K562 (cell line): ENCODE results near the gene AGFG2. TPM values are rescaled to one million over a fixed set of nuclear protein-coding genes. Genes with fewer than 3 reads are reported as not detected.
A peak's percentile ranks its signal among the peaks of the same experiment; 100 is the strongest.

Experiments used
- ATAC-seq: fragments of 200-7000 bp; cut with Tn5 transposase; 3 replicates; pipeline ENCODE4 v1.9.1; 2020; ENCODE audit warnings: moderate library complexity
- BruUV-seq: library from RNA; stranded (reverse); fragments of 400-500 nt; replicated peaks from 2 replicates; lab custom pipeline; 2021; lab: Mats Ljungman, UMichigan
- CTCF ChIA-PET: fragments of 300-600 bp; formaldehyde crosslinking; extraction: SDS; loops from one replicate; lab custom pipeline; 2021; ENCODE audit warnings: low intra/inter-chr PET ratio; lab: Yijun Ruan, JAX
- POLR2A ChIA-PET: fragments of 300-600, 350-650 bp; sonication (Branson Sonifier 250); formaldehyde crosslinking; extraction: SDS; loops from one replicate; lab custom pipeline; 2021; ENCODE audit warnings: antibody characterized with exemption, inconsistent platforms; lab: Yijun Ruan, JAX
- DNase-seq, 4 experiments: peaks; one replicate each; pipeline versions ENCODE4 v3.0.0 to v3.0.0-alpha.2; 2011 to 2018; ENCODE audit warnings: low spot score in 3 of 4, mixed read lengths in 3 of 4; ENCODE audit errors: extremely low read depth in 1 of 4
- FAIRE-seq: peaks from 2 replicates; lab custom pipeline; 2011; peaks lifted over from hg19 to GRCh38; lab: Jason Lieb, UNC
- H2AFZ ChIP-seq: 2 replicates; pipeline ENCODE4 v1.6.0; 2011; ENCODE audit warnings: low read depth, low read length, control low read depth, inconsistent platforms
- H3K27ac ChIP-seq: fragments of 200-600 bp; 3 replicates; pipeline ENCODE4 v1.8.0; 2011; ENCODE audit warnings: low read depth, mild to moderate bottlenecking, control low read depth, inconsistent platforms, low read length, moderate library complexity, mixed read lengths; ENCODE audit errors: extremely low read depth
- H3K27me3 ChIP-seq, 2 experiments: fragments of 300-600 bp in 1 of 2; 2 replicates in 1 of 2; 3 replicates in 1 of 2; pipeline versions ENCODE4 v1.6.0 to v1.8.0; 2011; ENCODE audit warnings: inconsistent platforms in 2 of 2, low read length in 2 of 2, mild to moderate bottlenecking in 1 of 2, mixed read lengths in 1 of 2, moderate library complexity in 1 of 2; ENCODE audit not compliant: control insufficient read depth in 2 of 2, insufficient read depth in 2 of 2
- H3K36me3 ChIP-seq: fragments of 300-600 bp; 3 replicates; pipeline ENCODE4 v1.8.0; 2011; ENCODE audit warnings: mild to moderate bottlenecking, low read length, inconsistent platforms; ENCODE audit not compliant: control insufficient read depth, insufficient read depth
- H3K4me1 ChIP-seq, 2 experiments: fragments of 200-600 bp in 1 of 2; replicated peaks in 1 of 2; 2 replicates in 1 of 2; 3 replicates in 1 of 2; pipeline versions ENCODE4 v1.5.1 to v1.8.0; 2011; ENCODE audit warnings: inconsistent platforms in 2 of 2, low read length in 2 of 2, mild to moderate bottlenecking in 1 of 2, mixed read lengths in 1 of 2, moderate library complexity in 1 of 2; ENCODE audit not compliant: control insufficient read depth in 2 of 2, insufficient read depth in 2 of 2
- H3K4me2 ChIP-seq: 2 replicates; pipeline ENCODE4 v1.6.1; 2011; ENCODE audit warnings: low read length, control low read depth, inconsistent platforms, mixed read lengths; ENCODE audit not compliant: insufficient read depth
- H3K4me3 ChIP-seq: fragments of 200-600 bp; sonication (generic), shearing (Covaris generic); 2 replicates; pipeline ENCODE4 v1.5.1; 2016; ENCODE audit warnings: control low read depth, inconsistent platforms
- H3K79me2 ChIP-seq: fragments of 200-600 bp; 3 replicates; pipeline ENCODE4 v1.8.0; 2011; ENCODE audit warnings: low read length, inconsistent platforms; ENCODE audit not compliant: control insufficient read depth, insufficient read depth
- H3K9ac ChIP-seq, 2 experiments: 2 replicates each; pipeline versions ENCODE4 v1.6.0 to v1.6.1; 2011; ENCODE audit warnings: low read depth in 2 of 2, low read length in 2 of 2, control low read depth in 1 of 2, inconsistent platforms in 1 of 2, mild to moderate bottlenecking in 1 of 2, mixed read lengths in 1 of 2; ENCODE audit not compliant: insufficient read depth in 1 of 2
- H3K9me1 ChIP-seq: one replicate; pipeline ENCODE4 v1.6.0; 2011; ENCODE audit warnings: inconsistent platforms, mild to moderate bottlenecking, low read length, moderate library complexity; ENCODE audit not compliant: control insufficient read depth, insufficient read depth
- H3K9me3 ChIP-seq: replicated peaks from 2 replicates; pipeline ENCODE4 v1.5.1; 2011; ENCODE audit warnings: low read depth, low read length, inconsistent platforms; ENCODE audit not compliant: control insufficient read depth, insufficient read depth
- H4K20me1 ChIP-seq: replicated peaks from 2 replicates; pipeline ENCODE4 v1.6.1; 2011; ENCODE audit warnings: low read length, inconsistent platforms, mixed read lengths; ENCODE audit not compliant: control insufficient read depth, insufficient read depth
- BCOR ChIP-seq: fragments of 450-650 bp; IDR thresholded peaks from 2 replicates; pipeline ENCODE4 v1.6.1; 2016
- BRCA1 ChIP-seq, 2 experiments: fragments of 450-650 bp in 1 of 2; sonication (generic) in 1 of 2; formaldehyde crosslinking in 1 of 2; IDR thresholded peaks; 2 replicates each; pipeline versions ENCODE4 v1.5.0 to v1.6.1; 2017 to 2020; ENCODE audit warnings: mild to moderate bottlenecking in 1 of 2, missing genetic modification reagents in 1 of 2
- CCNT2 ChIP-seq: IDR thresholded peaks from 2 replicates; pipeline ENCODE4 v1.6.1; 2011; ENCODE audit warnings: borderline replicate concordance, low read depth, mild to moderate bottlenecking, moderate library complexity, mixed read lengths, low read length; ENCODE audit not compliant: insufficient read length; ENCODE audit errors: extremely low read depth
- KDM5B ChIP-seq: fragments of 200-600 bp; sonication (generic); IDR thresholded peaks from 2 replicates; pipeline ENCODE4 v1.6.1; 2012; ENCODE audit warnings: low read depth, mild to moderate bottlenecking, moderate library complexity, low read length, control low read depth, inconsistent platforms; ENCODE audit not compliant: insufficient replicate concordance
- KLF6 ChIP-seq: fragments of 250-450 bp; sonication (Bioruptor Pico); IDR thresholded peaks from 2 replicates; pipeline ENCODE4 v1.4.0; 2020; ENCODE audit warnings: mild to moderate bottlenecking, moderate library complexity, borderline replicate concordance
- OTX1 ChIP-seq: fragments of 450-650 bp; formaldehyde crosslinking; IDR thresholded peaks from 2 replicates; pipeline ENCODE4 v1.4.0; 2022; ENCODE audit warnings: mild to moderate bottlenecking
- PTBP1 ChIP-seq: fragments of 200-400 bp; formaldehyde crosslinking; IDR thresholded peaks from 2 replicates; pipeline ENCODE4 v1.6.1; 2017; ENCODE audit warnings: low read depth, low read length
- PTRF ChIP-seq: fragments of 450-650 bp; IDR thresholded peaks from 2 replicates; pipeline ENCODE4 v1.6.1; 2016; ENCODE audit warnings: mild to moderate bottlenecking, missing genetic modification characterization, missing compliant biosample characterization
- THRB ChIP-seq: fragments of 450-650 bp; formaldehyde crosslinking; conservative IDR thresholded peaks from 2 replicates; pipeline ENCODE4 v1.4.0; 2022; ENCODE audit warnings: mild to moderate bottlenecking, missing genetic modification characterization
- ZNF121 ChIP-seq: sonication (generic); formaldehyde crosslinking; conservative IDR thresholded peaks from 2 replicates; pipeline ENCODE4 v1.8.0; 2022; ENCODE audit warnings: missing genetic modification reagents
- ZNF512 ChIP-seq: IDR thresholded peaks from 2 replicates; pipeline ENCODE4 v1.6.1; 2016; ENCODE audit warnings: missing genetic modification characterization, missing compliant biosample characterization
- WGBS: fragments of 100-300 bp; shearing (Covaris generic); methylation state at CpG from one replicate; pipeline ENCODE4 v1.1.6; 2016; ENCODE audit warnings: low coverage, mixed read lengths; ENCODE audit not compliant: insufficient coverage; ENCODE audit errors: missing lambda C conversion rate; 5-methylcytosine and 5-hydroxymethylcytosine counted together
- in situ Hi-C: fragments of 300-500 bp; cut with MboI; formaldehyde crosslinking; loops from 4 replicates; pipeline ENCODE4 v1.15.0; 2018; ENCODE audit warnings: inconsistent platforms, mixed read lengths
- intact Hi-C: fragments of 100-400 bp; cut with micrococcal nuclease; formaldehyde crosslinking; loops from 2 replicates; pipeline ENCODE4 v1.14.2; 2022
- polyA plus RNA-seq, 8 experiments: library from polyadenylated mRNA; depleted of rRNA in 4 of 8; stranded (reverse) in 5 of 8; unstranded in 3 of 8; fragments of >200 nt; fragmentation: Nextera tagmentation in 2 of 8; fragmentation: Illumina TruSeq in 1 of 8; extraction: Ambion mirVana in 2 of 8; extraction: Trizol in 1 of 8; gene quantifications; 2 replicates each; pipeline versions ENCODE4 v1.2.1 to v1.2.3, GENCODE V29; 2011 to 2014; ENCODE audit warnings: inconsistent platforms in 1 of 8, missing spikeins in 1 of 8
- total RNA-seq, 7 experiments: library from RNA; depleted of rRNA in 6 of 7; stranded (reverse); fragments of >200 nt in 6 of 7; fragmentation: Illumina TruSeq in 2 of 7; extraction: Trizol in 2 of 7; gene quantifications; 2 replicates each; pipeline versions ENCODE4 v1.2.1 to v1.2.3, GENCODE V29; 2011 to 2021; ENCODE audit warnings: low replicate concordance in 1 of 7

AGFG2 gene
- total and polyA plus RNA-seq, 9 of the 15 experiments (the other 6 are each of a cell fraction or from before 2014, with no cell fraction given) = 0.31 to 23.1 (median 6.5) TPM

- DNase-seq (no peak), ATAC-seq (no peak), FAIRE-seq (no peak)
- ChIA-PET CTCF (interaction anchor here (0.6 kb wide), 1 partner anchor 1363 kb away, joined by 3 read pairs; no protein-coding TSS in a partner anchor), POLR2A (interaction anchor here (0.6 to 1.4 kb wide), 4 partner anchors 9 to 1740 kb away, joined by 3 read pairs; partner anchors contain the start of genes AGFG2 and NYAP1)
- H3K27me3 ChIP-seq = no peaks in the 10 kb centered on the region
- intact Hi-C loops = no loop called here
- H3K4me3 ChIP-seq = peak overlapping the region; percentile 30
- H3K79me2 ChIP-seq = no peaks in the 10 kb centered on the region
- H3K9me3 ChIP-seq = no peaks in the 10 kb centered on the region
- 54% methylated on average over 5 of the region's 5 CpGs for WGBS
- H3K4me1 ChIP-seq = peaks cover 4 to 36% of the 10 kb centered on the region in 2 experiments; a peak in 3 of 5 replicates
- TF ChIP-seq PTRF (tag) (no peak), PTBP1 (0 out of 2 replicates have a peak, but pooled peaks have one; percentile 51), ZNF121 (peak; percentile 49), OTX1 (0 out of 2 replicates have a peak, but pooled peaks have one; percentile 36), BCOR (no peak), BRCA1 (IDR thresholded peaks at IDR 0.05) (no peak), BRCA1 (CRISPR knock-in tag; IDR thresholded peaks at IDR 0.05) (no peak), CCNT2 (no peak), KLF6 (CRISPR knock-in tag) (no peak), KDM5B (no peak), THRB (CRISPR knock-in tag) (0 out of 2 replicates have a peak, but pooled peaks have one; percentile 59), ZNF512 (tag) (peak; percentile 88)
- no peaks in the 10 kb centered on the region for H3K9me1 ChIP-seq
- peak overlapping the region; percentile 33 to 89; a peak in 3 of 4 replicates for H3K9ac ChIP-seq
- no peaks in the 10 kb centered on the region for H4K20me1 ChIP-seq
- no peak overlapping the region for H3K27ac ChIP-seq
- no TSS peak for BruUV-seq
- H3K4me2 ChIP-seq = peak overlapping the region; percentile 57
- peak overlapping the region; percentile 86 for H2AFZ ChIP-seq
- in situ Hi-C loops = no loop called here
- H3K36me3 ChIP-seq = no peaks in the 10 kb centered on the region
These were observed 46.1 kb upstream of the AGFG2 start for GRCh38 chr7:100492738-100493475.
